ENCODE measurements around the gene GAK.

Gene GAK

GRCh38 chr4:833731-834367 lies 98.3 kb downstream of the GAK start:
- in situ Hi-C loops (cut with HindIII; ENCODE audit: low sequenced_read_pairs) = no loop called here

GRCh38 chr4:833156-833555 lies 99.0 kb downstream of the GAK start:
- in situ Hi-C loops (cut with HindIII; ENCODE audit: low sequenced_read_pairs) = no loop called here

- in situ Hi-C loops (cut with HindIII; ENCODE audit: low sequenced_read_pairs) = no loop called here
Measured at GRCh38 chr4:832536-832935, 99.6 kb downstream of the GAK start.

GRCh38 chr4:832108-832507 lies 100.0 kb downstream of the GAK start:
- in situ Hi-C loops (cut with HindIII; ENCODE audit: low sequenced_read_pairs) = no loop called here

- in situ Hi-C loops (cut with HindIII; ENCODE audit: low sequenced_read_pairs) = no loop called here
Measured at GRCh38 chr4:831483-831805, 100.7 kb downstream of the GAK start.

- in situ Hi-C loops (cut with HindIII; ENCODE audit: low sequenced_read_pairs) = no loop called here
Measured at GRCh38 chr4:830601-831482, 101.3 kb downstream of the GAK start.

- in situ Hi-C loops (cut with HindIII; ENCODE audit: low sequenced_read_pairs) = no loop called here
Measured at GRCh38 chr4:829761-830600, 102.1 kb downstream of the GAK start.

- in situ Hi-C loops (cut with HindIII; ENCODE audit: low sequenced_read_pairs) = no loop called here
Measured at GRCh38 chr4:829291-829690, 102.8 kb downstream of the GAK start.

GRCh38 chr4:828641-829271 lies 103.4 kb downstream of the GAK start:
- in situ Hi-C loops (cut with HindIII; ENCODE audit: low sequenced_read_pairs) = no loop called here

- in situ Hi-C loops (cut with HindIII; ENCODE audit: low sequenced_read_pairs) = no loop called here
Measured at GRCh38 chr4:827209-828081, 104.7 kb downstream of the GAK start.

GRCh38 chr4:826508-827208 lies 105.5 kb downstream of the GAK start:
- in situ Hi-C loops (cut with HindIII; ENCODE audit: low sequenced_read_pairs) = no loop called here

- in situ Hi-C loops (cut with HindIII; ENCODE audit: low sequenced_read_pairs) = no loop called here
Measured at GRCh38 chr4:825971-826330, 106.2 kb downstream of the GAK start, which contains the start of gene CPLX1. CPLX1 (minus strand) TSS chr4:826129; CDS start chr4:824522, 1,607 bp downstream.

GRCh38 chr4:825063-825970 lies 106.8 kb downstream of the GAK start:
- in situ Hi-C loops (cut with HindIII; ENCODE audit: low sequenced_read_pairs) = no loop called here

- in situ Hi-C loops (cut with HindIII; ENCODE audit: low sequenced_read_pairs) = no loop called here
Measured at GRCh38 chr4:824461-825062, 107.6 kb downstream of the GAK start.

GRCh38 chr4:823761-824460 lies 108.2 kb downstream of the GAK start:
- in situ Hi-C loops (cut with HindIII; ENCODE audit: low sequenced_read_pairs) = no loop called here

- in situ Hi-C loops (cut with HindIII; ENCODE audit: low sequenced_read_pairs) = no loop called here
Measured at GRCh38 chr4:823176-823760, 108.8 kb downstream of the GAK start.

Measured in DLD1 (cell line).